GM20000 (cell line): ENCODE measurements around the gene RGS3.

Experiments used
- DNase-seq: peaks from one replicate; pipeline ENCODE4 v3.0.0; 2012; ENCODE audit warnings: low spot score
- TF ChIP-seq, protein P1 (sequence below): IDR thresholded peaks from 2 replicates; pipeline ENCODE4 v1.5.1; 2012; ENCODE audit warnings: mild to moderate bottlenecking, control low read depth; ENCODE audit errors: extremely low read depth, missing control alignments

The RGS3 gene

DNA sequence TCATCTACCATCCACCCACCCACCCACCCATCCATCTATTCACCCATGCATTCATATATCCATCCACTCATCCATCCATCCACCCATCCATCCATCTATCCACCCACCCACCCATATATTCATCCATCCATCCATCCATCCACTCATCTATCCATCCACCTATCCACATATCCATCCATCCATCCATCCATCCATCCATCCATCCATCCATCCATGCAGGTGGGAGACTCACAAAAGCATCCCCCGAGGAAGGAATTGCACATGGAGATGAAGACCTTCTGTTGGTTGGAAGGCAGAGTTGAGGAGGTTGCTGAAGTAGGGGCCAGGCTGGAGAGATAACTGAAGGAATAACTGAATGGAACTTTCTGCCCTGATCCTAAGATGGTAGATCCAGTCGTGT is 126.9 kb downstream of the RGS3 start:
- TF ChIP-seq, protein P1, sequence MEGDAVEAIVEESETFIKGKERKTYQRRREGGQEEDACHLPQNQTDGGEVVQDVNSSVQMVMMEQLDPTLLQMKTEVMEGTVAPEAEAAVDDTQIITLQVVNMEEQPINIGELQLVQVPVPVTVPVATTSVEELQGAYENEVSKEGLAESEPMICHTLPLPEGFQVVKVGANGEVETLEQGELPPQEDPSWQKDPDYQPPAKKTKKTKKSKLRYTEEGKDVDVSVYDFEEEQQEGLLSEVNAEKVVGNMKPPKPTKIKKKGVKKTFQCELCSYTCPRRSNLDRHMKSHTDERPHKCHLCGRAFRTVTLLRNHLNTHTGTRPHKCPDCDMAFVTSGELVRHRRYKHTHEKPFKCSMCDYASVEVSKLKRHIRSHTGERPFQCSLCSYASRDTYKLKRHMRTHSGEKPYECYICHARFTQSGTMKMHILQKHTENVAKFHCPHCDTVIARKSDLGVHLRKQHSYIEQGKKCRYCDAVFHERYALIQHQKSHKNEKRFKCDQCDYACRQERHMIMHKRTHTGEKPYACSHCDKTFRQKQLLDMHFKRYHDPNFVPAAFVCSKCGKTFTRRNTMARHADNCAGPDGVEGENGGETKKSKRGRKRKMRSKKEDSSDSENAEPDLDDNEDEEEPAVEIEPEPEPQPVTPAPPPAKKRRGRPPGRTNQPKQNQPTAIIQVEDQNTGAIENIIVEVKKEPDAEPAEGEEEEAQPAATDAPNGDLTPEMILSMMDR: no peak
- no peak for DNase-seq

DNA sequence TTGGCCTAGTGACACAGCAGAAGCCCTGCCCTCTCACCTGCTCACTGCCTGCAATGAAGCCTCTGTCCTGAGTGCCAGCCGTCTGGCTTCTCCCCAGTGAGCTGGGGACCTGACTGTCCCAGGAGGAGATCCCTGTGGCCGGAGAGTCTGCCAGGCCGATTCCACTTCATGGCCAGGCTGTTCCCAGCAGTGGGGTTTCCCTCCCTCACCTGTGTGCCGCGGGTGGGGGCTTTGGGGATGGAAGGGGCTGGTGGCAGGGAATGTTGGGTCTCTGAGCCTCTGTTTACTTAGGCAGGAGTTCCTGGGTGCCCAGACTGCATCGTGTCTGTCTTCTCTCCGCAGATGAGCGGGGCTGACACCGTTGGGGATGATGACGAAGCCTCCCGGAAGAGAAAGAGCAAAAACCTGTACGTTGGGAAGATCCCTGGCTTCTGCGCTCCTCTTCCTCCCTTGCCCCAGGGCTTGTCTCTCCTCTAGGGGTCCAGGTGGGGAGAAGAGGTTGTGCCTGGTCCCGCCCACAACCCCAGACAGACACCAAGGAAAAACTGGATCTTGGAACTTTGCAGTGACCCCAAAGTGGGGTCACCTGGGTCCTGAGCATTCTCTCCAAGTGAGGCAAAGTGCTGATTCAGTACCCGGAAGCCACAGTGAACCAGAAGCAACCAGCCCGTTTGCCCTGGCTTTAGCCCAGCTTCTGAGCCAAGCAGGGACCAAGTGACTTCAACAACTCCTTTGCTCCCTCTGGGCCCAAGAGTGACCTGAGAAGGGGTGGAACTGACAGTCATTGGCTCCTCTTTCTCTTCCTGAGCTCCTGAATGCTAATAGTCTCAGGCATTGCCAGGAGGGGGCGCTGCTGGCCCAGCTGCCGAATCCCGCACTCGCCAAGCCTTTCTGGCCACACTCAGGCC is 127.7 kb downstream of the RGS3 start:
- TF ChIP-seq, protein P1: peak; percentile 81
- peak; percentile 76 for DNase-seq

DNA sequence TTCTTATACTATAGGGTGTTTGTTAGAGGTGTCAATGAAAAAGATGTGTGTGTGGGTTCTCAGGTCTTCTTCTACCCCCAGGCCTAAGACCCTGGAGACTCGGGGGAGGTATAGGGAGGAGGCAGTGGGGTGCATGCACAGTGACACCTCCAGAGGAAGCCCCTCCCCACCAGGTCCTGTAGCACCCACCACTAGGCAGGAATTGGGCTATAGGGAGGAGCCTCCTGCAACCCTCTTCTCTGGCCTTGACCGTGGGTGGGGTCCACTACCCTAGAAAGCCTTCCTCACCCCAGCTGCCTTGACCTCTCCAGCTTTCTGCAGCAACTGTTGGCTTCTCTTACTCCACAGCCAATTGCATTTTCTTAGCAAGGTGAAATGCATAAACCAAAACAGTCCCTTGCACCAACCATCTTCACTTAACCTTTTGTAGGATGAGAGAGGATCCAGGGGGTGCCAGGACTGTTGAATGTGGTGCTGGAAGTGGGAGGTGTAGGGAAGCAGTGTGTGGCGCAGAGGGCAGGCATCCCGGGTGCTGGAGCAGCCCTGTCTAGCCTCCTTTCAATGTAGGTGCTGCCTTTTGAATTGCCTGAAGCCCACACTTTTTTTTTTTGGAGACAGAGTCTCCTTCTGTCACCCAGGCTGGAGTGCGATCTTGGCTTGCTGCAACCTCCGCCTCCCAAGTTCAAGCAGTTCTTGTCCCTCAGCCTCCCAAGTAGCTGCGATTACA is 128.5 kb downstream of the RGS3 start:
- no peak for DNase-seq
- TF ChIP-seq, protein P1: no peak

DNA sequence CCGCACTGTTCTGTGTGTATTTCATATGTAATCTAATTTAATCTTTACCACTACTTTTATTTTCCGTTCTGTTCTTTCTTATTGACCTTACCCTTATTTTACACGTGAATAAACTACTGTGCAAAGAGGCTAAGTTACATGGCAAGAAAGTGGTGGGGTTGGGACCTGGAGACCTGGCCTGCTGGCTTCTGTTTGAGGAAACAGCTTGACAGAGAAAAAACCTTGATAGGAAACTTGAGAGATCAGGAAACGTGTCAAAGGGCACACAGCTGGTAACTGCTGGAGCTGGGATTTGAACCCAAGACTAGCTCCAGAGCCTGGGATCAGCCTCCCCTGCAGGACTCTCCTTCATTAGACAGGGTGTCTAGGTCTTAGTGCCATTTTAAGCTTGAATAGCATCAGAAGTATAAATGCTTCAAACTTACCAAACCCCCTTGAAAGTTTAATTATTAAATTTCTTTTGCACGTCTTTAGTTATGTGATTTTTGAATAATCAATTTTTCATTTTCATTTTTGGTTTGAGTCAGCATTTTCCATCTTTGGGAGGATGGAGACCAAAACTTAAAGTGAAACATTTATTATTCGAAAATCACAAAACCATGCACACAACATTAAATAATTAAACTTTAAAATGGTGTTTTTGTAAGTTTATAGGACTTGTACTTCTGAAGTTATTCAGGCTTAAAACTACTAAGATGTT is 129.5 kb downstream of the RGS3 start:
- DNase-seq: no peak
- TF ChIP-seq, protein P1: no peak

DNA sequence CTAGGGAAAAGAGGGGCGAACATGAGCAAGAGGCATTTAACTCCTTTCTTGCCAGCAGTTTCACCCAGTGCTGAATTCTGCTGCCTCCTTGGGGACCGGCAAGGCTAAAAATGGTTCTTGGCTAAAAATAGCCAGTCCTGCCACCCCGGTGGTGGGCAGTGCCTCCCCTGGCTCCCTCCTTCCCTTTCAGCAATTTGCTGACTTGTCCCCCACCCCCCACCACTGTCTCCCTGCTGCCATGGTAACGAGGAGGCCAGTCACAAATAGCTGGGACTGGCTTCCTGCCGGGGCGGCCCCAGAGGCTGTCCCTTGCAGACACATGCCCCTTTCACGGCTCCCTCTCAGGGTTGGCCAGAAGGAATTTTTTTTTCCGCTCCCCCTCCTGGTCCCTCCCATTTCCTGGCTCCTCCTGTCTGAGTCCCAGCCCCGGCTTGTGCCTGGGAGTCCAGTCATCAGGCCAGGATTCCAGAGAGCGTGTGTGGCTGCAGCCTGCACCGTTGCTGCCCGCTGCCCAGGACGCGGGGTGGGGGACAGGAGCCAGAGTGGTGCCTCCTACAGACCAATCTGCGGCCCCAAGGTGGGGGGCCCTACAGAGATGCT is 130.3 kb downstream of the RGS3 start:
- TF ChIP-seq, protein P1: no peak
- DNase-seq: peak; percentile 61

DNA sequence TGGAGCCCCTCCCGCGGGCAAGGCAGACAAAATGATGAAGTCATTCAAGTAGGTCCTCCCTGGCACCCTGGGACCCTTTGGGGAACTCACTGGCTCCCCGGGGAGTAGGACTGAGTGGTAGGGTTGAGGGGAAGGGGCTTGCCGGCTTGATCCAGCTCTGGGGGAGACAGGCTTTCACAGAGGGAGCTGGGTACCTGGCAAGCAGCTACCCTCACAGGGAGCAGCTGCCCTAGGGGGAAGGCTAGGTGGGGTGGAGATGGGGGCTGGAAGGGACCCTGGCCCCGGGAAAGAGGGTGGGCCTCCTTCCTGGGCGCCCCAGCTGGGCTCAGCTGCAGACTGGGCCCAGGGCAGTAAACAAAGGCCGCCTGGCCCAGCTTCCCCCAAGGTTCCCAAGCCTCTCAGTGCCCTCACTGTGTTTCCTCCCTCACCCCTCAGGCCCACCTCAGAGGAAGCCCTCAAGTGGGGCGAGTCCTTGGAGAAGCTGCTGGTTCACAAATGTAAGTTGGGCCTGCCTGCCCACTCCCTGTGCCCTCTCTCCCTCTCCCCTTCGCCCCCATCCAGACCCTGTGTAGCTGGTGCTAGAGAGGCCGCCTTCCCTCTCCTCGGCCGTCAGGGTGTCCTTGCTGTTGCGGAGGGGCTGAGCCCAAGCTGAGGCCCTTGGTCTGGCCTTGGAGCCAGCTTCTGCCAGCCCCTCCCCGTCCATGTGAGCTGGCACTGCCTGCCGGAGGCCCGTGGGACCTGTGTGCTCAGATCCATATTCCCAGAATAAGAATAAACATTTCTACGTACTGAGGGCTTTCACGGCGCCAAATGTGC is 131.2 kb downstream of the RGS3 start:
- TF ChIP-seq, protein P1: no peak
- no peak for DNase-seq
